C4-2B (cell line): ENCODE results near the gene MAGI3.

ENCODE experiments used
- H3K27ac ChIP-seq: fragments of 450-650 bp; 2 replicates; pipeline ENCODE4 v1.5.1; 2017
- CTCF ChIP-seq: fragments of 450-650 bp; conservative IDR thresholded peaks from 2 replicates; pipeline ENCODE4 v1.5.1; 2017; ENCODE audit warnings: mild to moderate bottlenecking
- ZFX ChIP-seq: fragments of 450-650 bp; IDR thresholded peaks from 2 replicates; pipeline ENCODE4 v1.6.1; 2017

The MAGI3 gene

DNA sequence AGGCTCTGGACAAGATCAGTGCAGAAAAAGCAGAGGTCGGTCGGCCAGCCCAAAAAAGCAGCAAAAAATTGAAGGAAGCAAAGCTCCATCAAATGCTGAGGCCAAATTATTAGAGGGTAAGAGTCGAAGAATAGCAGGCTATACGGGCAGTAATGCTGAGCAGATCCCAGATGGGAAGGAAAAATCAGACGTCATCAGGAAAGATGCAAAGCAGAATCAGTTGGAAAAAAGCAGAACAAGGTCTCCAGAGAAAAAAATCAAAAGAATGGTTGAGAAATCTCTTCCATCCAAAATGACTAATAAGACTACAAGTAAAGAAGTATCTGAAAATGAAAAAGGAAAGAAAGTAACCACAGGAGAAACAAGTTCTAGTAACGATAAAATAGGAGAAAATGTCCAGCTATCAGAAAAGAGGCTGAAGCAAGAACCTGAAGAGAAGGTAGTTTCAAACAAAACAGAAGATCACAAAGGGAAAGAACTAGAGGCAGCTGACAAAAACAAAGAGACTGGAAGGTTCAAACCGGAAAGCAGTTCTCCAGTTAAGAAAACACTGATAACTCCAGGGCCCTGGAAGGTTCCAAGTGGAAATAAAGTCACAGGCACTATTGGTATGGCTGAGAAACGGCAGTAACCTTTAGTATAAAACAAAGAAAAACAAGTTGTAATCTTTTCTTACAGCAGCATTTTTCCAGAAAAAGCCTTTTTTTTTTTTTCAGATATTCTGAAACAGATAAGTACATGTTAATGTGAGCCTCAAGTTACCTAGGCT is 293.3 kb downstream of the MAGI3 start:
- H3K27ac ChIP-seq, result no peak overlapping the region
- no peak for TF ChIP-seq ZFX
- no peak for TF ChIP-seq CTCF

- TF ChIP-seq CTCF (no peak), ZFX (no peak)
- H3K27ac ChIP-seq, result no peak overlapping the region
Observed at GRCh38 chr1:113684153-113684541, 293.8 kb downstream of the MAGI3 start.

DNA sequence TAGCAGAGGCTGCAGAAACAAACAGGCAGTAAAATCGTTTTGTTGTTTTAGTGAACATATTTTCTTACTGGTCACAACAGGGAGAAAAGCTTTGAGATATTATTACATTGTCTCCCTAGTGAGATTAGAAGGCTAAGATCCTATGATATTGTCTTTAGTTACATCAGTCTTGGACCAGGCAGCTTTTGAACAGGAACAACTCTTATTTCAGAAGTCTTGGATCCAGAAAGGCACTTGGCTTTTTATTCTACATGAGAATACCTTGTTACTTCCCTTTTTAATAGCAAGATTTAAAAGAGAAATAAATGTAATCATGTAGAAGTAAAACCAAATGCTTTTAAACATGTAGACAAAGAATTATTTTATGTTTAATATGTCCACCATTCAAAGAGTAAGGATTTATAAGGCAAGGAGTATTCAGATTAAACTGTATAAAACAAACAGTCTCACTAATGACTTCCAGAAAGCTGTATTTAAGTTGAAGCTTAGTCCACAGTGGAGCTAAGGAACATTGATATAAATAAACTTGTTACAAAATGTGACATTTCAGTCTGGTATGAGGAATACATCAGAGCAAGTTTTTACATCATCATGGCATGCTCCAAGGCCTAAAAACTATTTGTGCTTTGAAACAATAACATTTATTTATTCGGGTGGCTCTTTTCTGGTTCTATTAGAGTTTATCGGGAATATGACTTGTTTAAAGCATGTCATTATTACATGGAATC is 296.7 kb downstream of the MAGI3 start:
- TF ChIP-seq ZFX, result no peak
- no peak for TF ChIP-seq CTCF
- H3K27ac ChIP-seq, result no peak overlapping the region

- no peak for TF ChIP-seq ZFX
- no peak for TF ChIP-seq CTCF
- no peak overlapping the region for H3K27ac ChIP-seq
Observed at GRCh38 chr1:113691184-113691583, 300.9 kb downstream of the MAGI3 start.

DNA sequence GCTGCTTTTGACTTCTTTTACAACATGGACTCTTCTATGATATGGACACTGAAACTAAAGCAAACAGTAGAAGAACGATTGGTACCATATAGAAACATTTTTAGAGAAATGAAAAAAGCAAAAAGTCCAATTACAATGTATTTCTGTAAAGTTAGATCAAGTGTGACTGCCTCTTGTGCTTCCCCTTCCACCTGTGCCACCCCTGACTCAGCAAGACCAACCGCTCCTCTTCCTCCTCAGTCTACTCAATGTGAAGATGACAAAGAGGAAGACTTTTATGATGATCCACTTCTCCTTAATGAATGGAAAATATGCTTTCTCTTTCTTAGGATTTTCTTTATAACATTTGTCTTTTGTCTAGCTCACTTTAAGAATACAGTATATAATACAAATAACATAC is 302.0 kb downstream of the MAGI3 start:
- TF ChIP-seq CTCF (no peak), ZFX (no peak)
- no peak overlapping the region for H3K27ac ChIP-seq

- H3K27ac ChIP-seq, result no peak overlapping the region
- no peak for TF ChIP-seq CTCF
- TF ChIP-seq ZFX, result no peak
Observed at GRCh38 chr1:113692824-113693431, 302.6 kb downstream of the MAGI3 start.

DNA sequence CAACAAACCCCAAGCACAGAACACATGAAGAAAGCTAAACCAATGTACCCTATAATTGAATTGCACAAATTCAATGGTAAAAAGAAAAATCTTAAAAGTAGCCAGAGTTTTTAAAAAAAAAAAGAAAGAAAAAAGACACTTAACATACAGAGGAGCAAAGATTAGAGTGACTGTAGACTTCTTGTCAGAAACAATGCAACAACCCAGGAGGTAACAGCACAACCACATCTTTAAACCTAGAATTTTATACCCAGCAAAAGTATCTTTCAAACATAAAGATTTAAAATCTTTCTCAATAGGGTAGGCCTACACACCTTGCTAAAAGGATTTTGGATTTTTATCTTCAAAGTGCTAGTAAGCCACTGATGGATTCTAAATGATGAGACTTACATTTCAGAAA is 304.6 kb downstream of the MAGI3 start:
- TF ChIP-seq CTCF, result no peak
- H3K27ac ChIP-seq, result no peak overlapping the region
